K562 (cell line): ENCODE data around the gene TNK2. TPM values are rescaled to one million over a fixed set of nuclear protein-coding genes. Genes with fewer than 3 reads are reported as not detected.

ENCODE experiments used
- ATAC-seq: fragments of 200-7000 bp; cut with Tn5 transposase; 3 replicates; pipeline ENCODE4 v1.9.1; 2020; ENCODE audit warnings: moderate library complexity
- BruUV-seq: library from RNA; stranded (reverse); fragments of 400-500 nt; replicated peaks from 2 replicates; lab custom pipeline; 2021; lab: Mats Ljungman, UMichigan
- CTCF ChIA-PET: fragments of 300-600 bp; formaldehyde crosslinking; extraction: SDS; loops from one replicate; lab custom pipeline; 2021; ENCODE audit warnings: low intra/inter-chr PET ratio; lab: Yijun Ruan, JAX
- POLR2A ChIA-PET: fragments of 300-600, 350-650 bp; sonication (Branson Sonifier 250); formaldehyde crosslinking; extraction: SDS; loops from one replicate; lab custom pipeline; 2021; ENCODE audit warnings: antibody characterized with exemption, inconsistent platforms; lab: Yijun Ruan, JAX
- DNase-seq, 4 experiments: peaks; one replicate each; pipeline versions ENCODE4 v3.0.0 to v3.0.0-alpha.2; 2011 to 2018; ENCODE audit warnings: low spot score in 3 of 4, mixed read lengths in 3 of 4; ENCODE audit errors: extremely low read depth in 1 of 4
- FAIRE-seq: peaks from 2 replicates; lab custom pipeline; 2011; peaks lifted over from hg19 to GRCh38; lab: Jason Lieb, UNC
- H2AFZ ChIP-seq: 2 replicates; pipeline ENCODE4 v1.6.0; 2011; ENCODE audit warnings: low read depth, low read length, control low read depth, inconsistent platforms
- H3K27ac ChIP-seq: fragments of 200-600 bp; 3 replicates; pipeline ENCODE4 v1.8.0; 2011; ENCODE audit warnings: low read depth, mild to moderate bottlenecking, control low read depth, inconsistent platforms, low read length, moderate library complexity, mixed read lengths; ENCODE audit errors: extremely low read depth
- H3K27me3 ChIP-seq, 2 experiments: fragments of 300-600 bp in 1 of 2; 2 replicates in 1 of 2; 3 replicates in 1 of 2; pipeline versions ENCODE4 v1.6.0 to v1.8.0; 2011; ENCODE audit warnings: inconsistent platforms in 2 of 2, low read length in 2 of 2, mild to moderate bottlenecking in 1 of 2, mixed read lengths in 1 of 2, moderate library complexity in 1 of 2; ENCODE audit not compliant: control insufficient read depth in 2 of 2, insufficient read depth in 2 of 2
- H3K36me3 ChIP-seq: fragments of 300-600 bp; 3 replicates; pipeline ENCODE4 v1.8.0; 2011; ENCODE audit warnings: mild to moderate bottlenecking, low read length, inconsistent platforms; ENCODE audit not compliant: control insufficient read depth, insufficient read depth
- H3K4me1 ChIP-seq, 2 experiments: fragments of 200-600 bp in 1 of 2; replicated peaks in 1 of 2; 2 replicates in 1 of 2; 3 replicates in 1 of 2; pipeline versions ENCODE4 v1.5.1 to v1.8.0; 2011; ENCODE audit warnings: inconsistent platforms in 2 of 2, low read length in 2 of 2, mild to moderate bottlenecking in 1 of 2, mixed read lengths in 1 of 2, moderate library complexity in 1 of 2; ENCODE audit not compliant: control insufficient read depth in 2 of 2, insufficient read depth in 2 of 2
- H3K4me2 ChIP-seq: 2 replicates; pipeline ENCODE4 v1.6.1; 2011; ENCODE audit warnings: low read length, control low read depth, inconsistent platforms, mixed read lengths; ENCODE audit not compliant: insufficient read depth
- H3K4me3 ChIP-seq: fragments of 200-600 bp; sonication (generic), shearing (Covaris generic); 2 replicates; pipeline ENCODE4 v1.5.1; 2016; ENCODE audit warnings: control low read depth, inconsistent platforms
- H3K79me2 ChIP-seq: fragments of 200-600 bp; 3 replicates; pipeline ENCODE4 v1.8.0; 2011; ENCODE audit warnings: low read length, inconsistent platforms; ENCODE audit not compliant: control insufficient read depth, insufficient read depth
- H3K9ac ChIP-seq, 2 experiments: 2 replicates each; pipeline versions ENCODE4 v1.6.0 to v1.6.1; 2011; ENCODE audit warnings: low read depth in 2 of 2, low read length in 2 of 2, control low read depth in 1 of 2, inconsistent platforms in 1 of 2, mild to moderate bottlenecking in 1 of 2, mixed read lengths in 1 of 2; ENCODE audit not compliant: insufficient read depth in 1 of 2
- H3K9me1 ChIP-seq: one replicate; pipeline ENCODE4 v1.6.0; 2011; ENCODE audit warnings: inconsistent platforms, mild to moderate bottlenecking, low read length, moderate library complexity; ENCODE audit not compliant: control insufficient read depth, insufficient read depth
- H3K9me3 ChIP-seq: replicated peaks from 2 replicates; pipeline ENCODE4 v1.5.1; 2011; ENCODE audit warnings: low read depth, low read length, inconsistent platforms; ENCODE audit not compliant: control insufficient read depth, insufficient read depth
- H4K20me1 ChIP-seq: replicated peaks from 2 replicates; pipeline ENCODE4 v1.6.1; 2011; ENCODE audit warnings: low read length, inconsistent platforms, mixed read lengths; ENCODE audit not compliant: control insufficient read depth, insufficient read depth
- ATF2 ChIP-seq: sonication (generic); formaldehyde crosslinking; IDR thresholded peaks from 2 replicates; pipeline ENCODE4 v1.8.1; 2022; ENCODE audit warnings: missing genetic modification reagents
- BHLHE40 ChIP-seq: IDR thresholded peaks from 2 replicates; pipeline ENCODE4 v1.6.1; 2011; ENCODE audit warnings: low read length, improper control_type of control experiment
- CTBP1 ChIP-seq: fragments of 450-650 bp; IDR thresholded peaks from 2 replicates; pipeline ENCODE4 v1.6.1; 2016; ENCODE audit warnings: borderline replicate concordance
- FOSL1 ChIP-seq: fragments of 200-800 bp; sonication (Bioruptor generic); conservative IDR thresholded peaks from 2 replicates; pipeline ENCODE4 v1.6.1; 2016; ENCODE audit warnings: missing genetic modification characterization, missing compliant biosample characterization
- HBP1 ChIP-seq: fragments of 450-650 bp; formaldehyde crosslinking; IDR thresholded peaks from 2 replicates; pipeline ENCODE4 v1.4.0; 2022; ENCODE audit warnings: missing genetic modification characterization
- JUN ChIP-seq, 2 experiments: sonication (generic) in 1 of 2; formaldehyde crosslinking in 1 of 2; IDR thresholded peaks; 2 replicates each; pipeline versions ENCODE4 v1.6.1 to v1.8.0; 2012 to 2022; ENCODE audit warnings: borderline replicate concordance in 2 of 2, mild to moderate bottlenecking in 2 of 2, improper control_type of control experiment in 1 of 2, low read depth in 1 of 2, low read length in 1 of 2, missing genetic modification reagents in 1 of 2
- MYNN ChIP-seq, 2 experiments: sonication (generic); formaldehyde crosslinking in 1 of 2; IDR thresholded peaks; 2 replicates each; pipeline versions ENCODE4 v1.5.0 to v1.6.1; 2016 to 2020; ENCODE audit warnings: antibody characterized with exemption in 1 of 2, missing genetic modification reagents in 1 of 2
- NCOA1 ChIP-seq: fragments of 450-650 bp; IDR thresholded peaks from 2 replicates; pipeline ENCODE4 v1.6.1; 2016; ENCODE audit warnings: low read depth
- SMARCE1 ChIP-seq: fragments of 450-650 bp; IDR thresholded peaks from 2 replicates; pipeline ENCODE4 v1.7.1; 2016; ENCODE audit warnings: mild to moderate bottlenecking
- ZNF12 ChIP-seq: sonication (generic); formaldehyde crosslinking; IDR thresholded peaks from 2 replicates; pipeline ENCODE4 v1.4.0; 2020; ENCODE audit warnings: mild to moderate bottlenecking, missing genetic modification reagents
- ZNF212 ChIP-seq: fragments of 450-650 bp; formaldehyde crosslinking; IDR thresholded peaks from 2 replicates; pipeline ENCODE4 v1.4.0; 2020; ENCODE audit warnings: mild to moderate bottlenecking
- ZNF316 ChIP-seq: fragments of 450-650 bp; IDR thresholded peaks from 2 replicates; pipeline ENCODE4 v1.6.1; 2016
- ZNF398 ChIP-seq: fragments of 250-450 bp; sonication (Bioruptor Pico); IDR thresholded peaks from 2 replicates; pipeline ENCODE4 v1.8.0; 2021; ENCODE audit warnings: moderate library complexity, mild to moderate bottlenecking, inconsistent platforms
- ZNF511 ChIP-seq: sonication (generic); formaldehyde crosslinking; IDR thresholded peaks from 2 replicates; pipeline ENCODE4 v1.8.0; 2022; ENCODE audit warnings: mild to moderate bottlenecking, missing genetic modification reagents
- WGBS: fragments of 100-300 bp; shearing (Covaris generic); methylation state at CpG from one replicate; pipeline ENCODE4 v1.1.6; 2016; ENCODE audit warnings: low coverage, mixed read lengths; ENCODE audit not compliant: insufficient coverage; ENCODE audit errors: missing lambda C conversion rate; 5-methylcytosine and 5-hydroxymethylcytosine counted together
- in situ Hi-C: fragments of 300-500 bp; cut with MboI; formaldehyde crosslinking; loops from 4 replicates; pipeline ENCODE4 v1.15.0; 2018; ENCODE audit warnings: inconsistent platforms, mixed read lengths
- intact Hi-C: fragments of 100-400 bp; cut with micrococcal nuclease; formaldehyde crosslinking; loops from 2 replicates; pipeline ENCODE4 v1.14.2; 2022
- polyA plus RNA-seq, 8 experiments: library from polyadenylated mRNA; depleted of rRNA in 4 of 8; stranded (reverse) in 5 of 8; unstranded in 3 of 8; fragments of >200 nt; fragmentation: Nextera tagmentation in 2 of 8; fragmentation: Illumina TruSeq in 1 of 8; extraction: Ambion mirVana in 2 of 8; extraction: Trizol in 1 of 8; gene quantifications; 2 replicates each; pipeline versions ENCODE4 v1.2.1 to v1.2.3, GENCODE V29; 2011 to 2014; ENCODE audit warnings: inconsistent platforms in 1 of 8, missing spikeins in 1 of 8
- total RNA-seq, 7 experiments: library from RNA; depleted of rRNA in 6 of 7; stranded (reverse); fragments of >200 nt in 6 of 7; fragmentation: Illumina TruSeq in 2 of 7; extraction: Trizol in 2 of 7; gene quantifications; 2 replicates each; pipeline versions ENCODE4 v1.2.1 to v1.2.3, GENCODE V29; 2011 to 2021; ENCODE audit warnings: low replicate concordance in 1 of 7
- TF ChIP-seq, protein P1 (sequence below): fragments of 450-650 bp; formaldehyde crosslinking; IDR thresholded peaks from 2 replicates; pipeline ENCODE4 v1.4.0; 2020; ENCODE audit warnings: mild to moderate bottlenecking, moderate library complexity

TNK2 gene
- total and polyA plus RNA-seq, 9 of the 15 experiments (the other 6 are each of a cell fraction or from before 2014, with no cell fraction given) = 0.03 to 33.8 (median 6.5) TPM

DNA sequence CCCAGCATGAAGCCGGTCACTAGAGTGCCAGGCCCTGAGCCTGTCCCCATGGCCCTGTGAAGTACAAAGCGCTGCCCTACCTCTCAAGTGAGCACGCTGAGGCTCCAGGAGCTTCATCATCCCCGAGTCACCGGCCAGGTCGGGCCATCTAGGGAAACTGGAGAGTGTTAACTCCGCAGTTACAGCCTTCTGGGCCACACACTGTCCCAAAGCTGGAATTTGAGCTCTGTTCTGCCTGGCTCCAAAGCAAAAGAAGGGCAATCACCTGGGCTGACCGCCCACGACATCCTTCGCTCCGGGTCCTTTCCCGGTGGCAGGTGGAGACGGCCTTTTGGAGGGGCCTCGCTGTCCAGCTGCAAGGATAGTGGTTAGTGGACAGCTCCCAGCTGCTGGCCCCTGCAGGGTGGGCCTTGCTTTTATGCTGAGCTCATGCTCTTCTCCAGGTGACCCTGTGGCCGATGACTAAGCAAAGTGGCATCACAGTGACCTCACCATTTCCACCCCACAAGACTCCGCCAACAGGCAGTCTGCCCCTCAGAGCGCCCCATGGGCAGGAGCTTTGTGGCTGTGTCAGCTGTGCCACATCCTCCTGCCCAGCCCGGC lies 93.1 kb downstream of the TNK2 start:
- H3K27ac ChIP-seq = peak overlapping the region; percentile 41; the same call in 1 of the 3 replicates
- DNase-seq = peak in 3 of 4 experiments; percentile 57 to 77 (median 73)
- peak; percentile 76; the same call in 1 of the 2 replicates for TF ChIP-seq CTBP1
- TF ChIP-seq, protein P1, sequence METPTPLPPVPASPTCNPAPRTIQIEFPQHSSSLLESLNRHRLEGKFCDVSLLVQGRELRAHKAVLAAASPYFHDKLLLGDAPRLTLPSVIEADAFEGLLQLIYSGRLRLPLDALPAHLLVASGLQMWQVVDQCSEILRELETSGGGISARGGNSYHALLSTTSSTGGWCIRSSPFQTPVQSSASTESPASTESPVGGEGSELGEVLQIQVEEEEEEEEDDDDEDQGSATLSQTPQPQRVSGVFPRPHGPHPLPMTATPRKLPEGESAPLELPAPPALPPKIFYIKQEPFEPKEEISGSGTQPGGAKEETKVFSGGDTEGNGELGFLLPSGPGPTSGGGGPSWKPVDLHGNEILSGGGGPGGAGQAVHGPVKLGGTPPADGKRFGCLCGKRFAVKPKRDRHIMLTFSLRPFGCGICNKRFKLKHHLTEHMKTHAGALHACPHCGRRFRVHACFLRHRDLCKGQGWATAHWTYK = no peak
- TF ChIP-seq ZNF212 (CRISPR knock-in tag) = no peak
- peak; percentile 37; the same call in 1 of the 2 replicates for TF ChIP-seq SMARCE1
- no peak for TF ChIP-seq HBP1 (CRISPR knock-in tag)
- no peak for TF ChIP-seq ATF2 (CRISPR knock-in tag)
- TF ChIP-seq ZNF398 = no peak
- no peak for TF ChIP-seq ZNF511
- 0 out of 2 replicates have a peak, but pooled peaks have one; percentile 14 for TF ChIP-seq BHLHE40
- TF ChIP-seq MYNN (IDR thresholded peaks at IDR 0.05) = 0 out of 2 replicates have a peak, but pooled peaks have one; percentile 29
- TF ChIP-seq MYNN (CRISPR knock-in tag; IDR thresholded peaks at IDR 0.05) = no peak
- peak; percentile 83 for TF ChIP-seq JUN (IDR thresholded peaks at IDR 0.05; ENCODE audit: borderline replicate concordance, low read depth, low read length)
- no peak for TF ChIP-seq JUN (CRISPR knock-in tag; IDR thresholded peaks at IDR 0.05; ENCODE audit: borderline replicate concordance)
- TF ChIP-seq ZNF316 = peak; percentile 98
- peak; percentile 52; the same call in 1 of the 2 replicates for TF ChIP-seq NCOA1
- TF ChIP-seq ZNF12 (CRISPR knock-in tag) = no peak
- TF ChIP-seq FOSL1 (tag) = peak; percentile 62; the same call in 1 of the 2 replicates

More for the DNA sequence above, 93.1 kb downstream of the TNK2 start:
- H3K9ac ChIP-seq = peak overlapping the region in 1 of 2 experiments; percentile 56; a peak in 2 of 4 replicates
- no TSS peak for BruUV-seq
- POLR2A ChIA-PET = interaction anchor here (0.6 to 1.6 kb wide), 8 partner anchors 9 to 544 kb away, joined by 3 to 12 read pairs (median 4); no protein-coding TSS in a partner anchor
- no peaks in the 10 kb centered on the region for H3K9me3 ChIP-seq
- no peaks in the 10 kb centered on the region for H4K20me1 ChIP-seq
- peaks cover 10 to 39% of the 10 kb centered on the region in 2 experiments; a peak in 3 of 5 replicates for H3K27me3 ChIP-seq
- H3K36me3 ChIP-seq = no peaks in the 10 kb centered on the region
- no peak overlapping the region for H2AFZ ChIP-seq
- peaks cover 3% of the 10 kb centered on the region for H3K9me1 ChIP-seq
- no peaks in the 10 kb centered on the region for H3K79me2 ChIP-seq
- in situ Hi-C loops = no loop called here
- CTCF ChIA-PET = no interaction called here
- no peak overlapping the region for H3K4me3 ChIP-seq
- H3K4me1 ChIP-seq = peaks cover 10 to 36% of the 10 kb centered on the region in 2 experiments
- ATAC-seq = peak; percentile 75
- intact Hi-C loops = no loop called here
- FAIRE-seq = no peak
- peak overlapping the region; percentile 41; the same call in 1 of the 2 replicates for H3K4me2 ChIP-seq
- WGBS = 33% methylated on average over 17 of the region's 18 CpGs
